Umbilical cord (tissue), 2 donors: ENCODE measurements around the gene TSPAN12. TPM values are rescaled to one million over a fixed set of nuclear protein-coding genes. Genes with fewer than 3 reads are reported as not detected.
A peak's percentile ranks its signal among the peaks of the same experiment; 100 is the strongest.

Source experiments
- DNase-seq: peaks from one replicate; pipeline ENCODE4 v3.0.0-alpha.2; 2015; ENCODE audit warnings: low spot score
- total RNA-seq: library from RNA; depleted of rRNA; stranded (reverse); fragments of >200 nt; gene quantifications from one replicate; pipeline ENCODE4 v1.2.3, GENCODE V29; 2014; ENCODE audit warnings: low replicate concordance; ENCODE audit not compliant: insufficient read depth

TSPAN12 gene
- total RNA-seq, 1 donor from 2014 or later: 6.7 TPM

DNA sequence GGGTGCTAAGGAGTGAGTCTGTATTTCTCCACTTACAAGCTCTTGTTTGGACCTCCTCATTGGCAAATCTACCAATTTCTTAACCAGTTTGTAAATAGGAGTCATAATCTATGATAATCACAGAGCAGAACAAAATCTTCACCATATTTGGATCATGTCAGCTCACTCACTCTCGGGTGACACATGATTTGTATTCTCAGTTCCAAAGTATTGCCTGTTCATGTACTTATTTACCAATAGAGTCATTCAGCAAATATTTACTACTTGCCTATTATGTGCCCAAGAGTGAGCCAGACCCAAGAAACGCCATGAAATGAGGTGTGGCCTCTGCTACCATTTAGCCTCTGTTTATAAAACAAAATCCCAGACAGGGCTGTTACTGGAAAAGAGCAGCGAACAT is 114.8 kb downstream of the TSPAN12 start:
- no peak for DNase-seq

DNA sequence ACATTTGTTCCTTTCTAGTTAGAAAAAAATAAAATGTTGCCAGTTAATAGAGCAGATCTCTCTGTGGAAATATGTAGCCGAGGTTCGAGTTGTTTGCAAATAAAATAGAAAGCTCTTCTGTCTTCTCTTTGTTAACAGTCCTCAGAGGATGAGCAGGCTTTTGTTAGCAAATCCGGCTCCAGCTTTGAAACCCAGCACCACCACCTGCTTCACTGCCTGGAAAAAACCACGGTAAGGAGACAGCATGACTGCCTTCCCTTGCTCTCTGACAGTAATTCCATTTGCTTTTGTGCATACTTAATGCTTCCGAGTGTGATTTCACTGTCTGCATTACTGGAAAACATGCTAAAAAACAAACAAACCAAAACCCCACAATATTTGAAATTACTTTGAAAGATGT is 115.6 kb downstream of the TSPAN12 start:
- DNase-seq: no peak

DNA sequence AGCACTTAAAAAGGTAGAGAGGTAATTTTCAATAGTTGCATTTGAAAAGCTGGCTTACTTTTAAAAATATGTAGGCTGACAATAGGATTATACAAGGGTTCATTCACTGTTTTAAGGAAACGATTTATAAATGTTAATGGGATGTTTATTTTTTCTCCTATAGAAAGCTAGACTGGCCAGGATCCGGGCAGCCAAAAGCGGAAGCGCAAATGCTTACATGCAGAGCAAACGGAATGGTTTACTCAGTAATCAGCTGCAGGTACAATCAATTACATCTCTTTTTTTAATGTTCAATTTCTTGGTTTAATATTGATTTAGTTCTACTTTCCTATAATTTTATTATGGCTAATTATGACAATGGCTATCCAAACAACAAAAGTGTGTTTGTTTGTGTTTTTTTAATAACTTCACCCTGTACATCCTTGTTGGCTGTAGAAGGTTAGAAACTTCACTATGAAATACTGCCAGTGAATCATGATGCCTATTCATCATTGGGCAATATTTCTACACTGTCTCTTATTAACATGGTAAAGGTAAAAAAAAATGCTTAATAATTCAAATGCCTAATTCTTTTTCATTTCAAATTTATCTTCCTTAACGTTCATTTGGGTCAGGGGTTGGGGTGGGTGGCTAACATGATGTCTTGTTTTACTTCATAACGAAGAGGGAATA is 116.4 kb downstream of the TSPAN12 start:
- no peak for DNase-seq

- DNase-seq: peak; percentile 7
Observed at GRCh38 chr7:120740348-120740747, 117.6 kb downstream of the TSPAN12 start.

DNA sequence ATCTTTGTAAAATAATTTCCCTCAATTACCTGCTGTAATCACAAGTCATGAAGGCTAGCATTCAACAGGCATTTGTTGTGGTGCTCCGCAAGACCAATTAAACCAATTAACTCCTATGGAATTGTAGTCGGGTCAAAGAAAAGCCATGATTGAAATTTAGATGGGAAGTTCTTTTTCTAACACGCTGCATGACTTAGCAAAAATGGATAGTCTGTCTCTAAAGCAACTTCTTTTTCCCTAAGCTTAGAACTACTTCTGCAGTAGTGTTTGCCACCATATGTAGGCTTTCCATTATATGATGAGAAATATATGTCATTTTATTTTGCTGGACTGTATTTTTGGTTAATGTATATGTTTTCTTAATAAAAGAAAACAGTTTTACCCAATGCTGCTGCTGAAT is 119.1 kb downstream of the TSPAN12 start:
- no peak for DNase-seq

Other genes starting within 250 kb of the TSPAN12 start
- gene ING3, start 92.6 kb upstream of the TSPAN12 start, total RNA-seq: 44.1 TPM
- gene CPED1, start 130.6 kb upstream of the TSPAN12 start, total RNA-seq: 64.8 TPM